Duodenal mucosa (tissue), 2 donors: ENCODE data around the gene CBR4.

ENCODE experiments used
- H3K27ac ChIP-seq: one replicate; pipeline ENCODE4 v1.7.0; 2013; ENCODE audit warnings: low read depth, low read length
- H3K27me3 ChIP-seq, 2 donors: one replicate each; pipeline ENCODE4 v1.7.0; 2013; ENCODE audit warnings: low read length in 2 of 2, control low read depth in 1 of 2; ENCODE audit not compliant: insufficient read depth in 2 of 2, control insufficient read depth in 1 of 2
- H3K36me3 ChIP-seq, 2 donors: one replicate each; pipeline ENCODE4 v1.7.0; 2013; ENCODE audit warnings: low read length in 2 of 2, control low read depth in 1 of 2; ENCODE audit not compliant: insufficient read depth in 2 of 2, control insufficient read depth in 1 of 2
- H3K4me1 ChIP-seq, 2 donors: one replicate each; pipeline ENCODE4 v1.7.0; 2013; ENCODE audit warnings: low read length in 2 of 2, control low read depth in 1 of 2; ENCODE audit not compliant: insufficient read depth in 2 of 2, control insufficient read depth in 1 of 2
- H3K4me3 ChIP-seq, 2 donors: one replicate each; pipeline ENCODE4 v1.7.0; 2013; ENCODE audit warnings: low read length in 2 of 2, low read depth in 1 of 2
- H3K9ac ChIP-seq, 2 donors: one replicate each; pipeline ENCODE4 v1.7.0; 2013; ENCODE audit warnings: low read length in 2 of 2, low read depth in 1 of 2
- H3K9me3 ChIP-seq, 2 donors: one replicate each; pipeline ENCODE4 v1.7.0; 2013; ENCODE audit warnings: low read length in 2 of 2, control low read depth in 1 of 2; ENCODE audit not compliant: control insufficient read depth in 1 of 2

CBR4 gene

GRCh38 chr4:169015186-169015623 is 5.2 kb upstream of the CBR4 start:
- peaks cover 12 to 18% of the 10 kb centered on the region in 2 donors for H3K4me1 ChIP-seq
- H3K9me3 ChIP-seq, result no peaks in the 10 kb centered on the region
- H3K9ac ChIP-seq, result no peak overlapping the region
- no peaks in the 10 kb centered on the region for H3K36me3 ChIP-seq
- no peak overlapping the region for H3K27ac ChIP-seq
- H3K4me3 ChIP-seq, result no peak overlapping the region
- no peaks in the 10 kb centered on the region for H3K27me3 ChIP-seq

GRCh38 chr4:169014586-169014985 is 4.5 kb upstream of the CBR4 start:
- no peak overlapping the region for H3K27ac ChIP-seq
- H3K36me3 ChIP-seq, result no peaks in the 10 kb centered on the region
- peaks cover 12 to 18% of the 10 kb centered on the region in 2 donors for H3K4me1 ChIP-seq
- H3K4me3 ChIP-seq, result no peak overlapping the region
- no peak overlapping the region for H3K9ac ChIP-seq
- no peaks in the 10 kb centered on the region for H3K9me3 ChIP-seq
- H3K27me3 ChIP-seq, result no peaks in the 10 kb centered on the region

- H3K36me3 ChIP-seq, result no peaks in the 10 kb centered on the region
- H3K4me3 ChIP-seq, result no peak overlapping the region
- no peaks in the 10 kb centered on the region for H3K9me3 ChIP-seq
- H3K27ac ChIP-seq, result no peak overlapping the region
- H3K4me1 ChIP-seq, result peaks cover 19 to 26% of the 10 kb centered on the region in 2 donors
- no peak overlapping the region for H3K9ac ChIP-seq
- H3K27me3 ChIP-seq, result no peaks in the 10 kb centered on the region
Observed at GRCh38 chr4:169013396-169013795, 3.3 kb upstream of the CBR4 start.

GRCh38 chr4:169012049-169012448 is 2.0 kb upstream of the CBR4 start:
- no peaks in the 10 kb centered on the region for H3K36me3 ChIP-seq
- H3K4me3 ChIP-seq, result no peak overlapping the region
- no peak overlapping the region for H3K27ac ChIP-seq
- H3K27me3 ChIP-seq, result no peaks in the 10 kb centered on the region
- H3K9ac ChIP-seq, result no peak overlapping the region
- H3K9me3 ChIP-seq, result no peaks in the 10 kb centered on the region
- H3K4me1 ChIP-seq, result peaks cover 26 to 31% of the 10 kb centered on the region in 2 donors

- Histone ChIP-seq H3K27ac (peak overlapping the region; percentile 89), H3K4me1 (peaks cover 19 to 27% of the 10 kb centered on the region in 2 donors), H3K36me3 (peaks cover under 1 to 12% of the 10 kb centered on the region in 2 donors)
Observed at GRCh38 chr4:169009286-169010124, 550 bp downstream of the CBR4 start.

GRCh38 chr4:169005453-169006099 is 4.5 kb downstream of the CBR4 start:
- Histone ChIP-seq H3K9ac (no peak overlapping the region), H3K27me3 (no peaks in the 10 kb centered on the region), H3K4me1 (peaks cover 19 to 27% of the 10 kb centered on the region in 2 donors), H3K4me3 (no peak overlapping the region), H3K9me3 (no peaks in the 10 kb centered on the region), H3K36me3 (peaks cover 6 to 37% of the 10 kb centered on the region in 2 donors), H3K27ac (no peak overlapping the region)

More at GRCh38 chr4:169009286-169010124, 550 bp downstream of the CBR4 start:
- Histone ChIP-seq H3K4me3 (peak overlapping the region; percentile 84 to 93), H3K9me3 (no peaks in the 10 kb centered on the region), H3K9ac (peak overlapping the region; percentile 91 to 94), H3K27me3 (no peaks in the 10 kb centered on the region)

GRCh38 chr4:169000315-169000714 is 9.7 kb downstream of the CBR4 start:
- Histone ChIP-seq H3K4me1 (no peaks in the 10 kb centered on the region), H3K27ac (no peak overlapping the region), H3K9ac (no peak overlapping the region), H3K9me3 (no peaks in the 10 kb centered on the region), H3K27me3 (no peaks in the 10 kb centered on the region), H3K4me3 (no peak overlapping the region), H3K36me3 (peaks cover 6 to 45% of the 10 kb centered on the region in 2 donors)

GRCh38 chr4:168999809-169000208 is 10.2 kb downstream of the CBR4 start:
- H3K4me3 ChIP-seq, result no peak overlapping the region
- H3K4me1 ChIP-seq, result no peaks in the 10 kb centered on the region
- no peak overlapping the region for H3K27ac ChIP-seq
- H3K9me3 ChIP-seq, result no peaks in the 10 kb centered on the region
- H3K9ac ChIP-seq, result no peak overlapping the region
- no peaks in the 10 kb centered on the region for H3K27me3 ChIP-seq
- H3K36me3 ChIP-seq, result peaks cover 6 to 44% of the 10 kb centered on the region in 2 donors

GRCh38 chr4:168998596-168998995 is 11.5 kb downstream of the CBR4 start:
- Histone ChIP-seq H3K4me1 (no peaks in the 10 kb centered on the region), H3K9me3 (no peaks in the 10 kb centered on the region), H3K9ac (no peak overlapping the region), H3K4me3 (no peak overlapping the region), H3K36me3 (peaks cover 3 to 41% of the 10 kb centered on the region in 2 donors), H3K27me3 (no peaks in the 10 kb centered on the region), H3K27ac (no peak overlapping the region)

GRCh38 chr4:168995537-168996295 is 14.3 kb downstream of the CBR4 start:
- H3K27me3 ChIP-seq, result no peaks in the 10 kb centered on the region
- peaks cover 0 to 19% of the 10 kb centered on the region in 2 donors for H3K36me3 ChIP-seq
- H3K4me1 ChIP-seq, result no peaks in the 10 kb centered on the region
- H3K9me3 ChIP-seq, result no peaks in the 10 kb centered on the region
- H3K4me3 ChIP-seq, result no peak overlapping the region
- no peak overlapping the region for H3K27ac ChIP-seq
- H3K9ac ChIP-seq, result no peak overlapping the region
